Measurements from ENCODE around the gene CHST15.

Gene CHST15

DNA sequence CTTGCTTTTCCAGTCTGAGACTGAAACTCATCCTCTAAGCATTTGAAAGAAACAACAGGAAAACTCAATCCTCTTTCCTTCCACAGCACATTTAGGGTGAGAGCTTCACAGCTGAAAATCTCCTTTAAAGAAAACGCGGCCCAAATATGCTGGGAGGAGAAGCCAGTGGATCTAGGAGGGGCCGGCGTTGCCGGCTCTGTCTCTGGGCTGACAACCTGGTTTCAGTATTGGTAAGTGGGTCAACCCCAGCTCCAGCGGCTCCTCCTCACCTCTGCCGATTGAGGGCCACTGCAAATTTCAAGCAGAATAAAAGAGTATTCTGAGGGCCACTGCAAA lies 126.5 kb downstream of the CHST15 start:
- DNase-seq: no peak
- peaks cover 0 to 12% (median 7%) of the 10 kb centered on the region in 4 donors for H3K4me1 ChIP-seq
- no peak overlapping the region for H3K4me3 ChIP-seq
- intact Hi-C loops (cut with DNase I; ENCODE audit: low total_unique reads): loop anchor here (1.0 to 10.0 kb wide), 2 partner anchors 202 to 384 kb away; no protein-coding TSS in a partner anchor
- no peak overlapping the region for H3K27ac ChIP-seq
- TF ChIP-seq, protein P1, sequence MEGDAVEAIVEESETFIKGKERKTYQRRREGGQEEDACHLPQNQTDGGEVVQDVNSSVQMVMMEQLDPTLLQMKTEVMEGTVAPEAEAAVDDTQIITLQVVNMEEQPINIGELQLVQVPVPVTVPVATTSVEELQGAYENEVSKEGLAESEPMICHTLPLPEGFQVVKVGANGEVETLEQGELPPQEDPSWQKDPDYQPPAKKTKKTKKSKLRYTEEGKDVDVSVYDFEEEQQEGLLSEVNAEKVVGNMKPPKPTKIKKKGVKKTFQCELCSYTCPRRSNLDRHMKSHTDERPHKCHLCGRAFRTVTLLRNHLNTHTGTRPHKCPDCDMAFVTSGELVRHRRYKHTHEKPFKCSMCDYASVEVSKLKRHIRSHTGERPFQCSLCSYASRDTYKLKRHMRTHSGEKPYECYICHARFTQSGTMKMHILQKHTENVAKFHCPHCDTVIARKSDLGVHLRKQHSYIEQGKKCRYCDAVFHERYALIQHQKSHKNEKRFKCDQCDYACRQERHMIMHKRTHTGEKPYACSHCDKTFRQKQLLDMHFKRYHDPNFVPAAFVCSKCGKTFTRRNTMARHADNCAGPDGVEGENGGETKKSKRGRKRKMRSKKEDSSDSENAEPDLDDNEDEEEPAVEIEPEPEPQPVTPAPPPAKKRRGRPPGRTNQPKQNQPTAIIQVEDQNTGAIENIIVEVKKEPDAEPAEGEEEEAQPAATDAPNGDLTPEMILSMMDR (IDR thresholded peaks at IDR 0.05): no peak
- H3K36me3 ChIP-seq: no peaks in the 10 kb centered on the region
- H3K9me3 ChIP-seq: no peaks in the 10 kb centered on the region
- peaks cover 0 to 43% of the 10 kb centered on the region in 2 donors for H3K27me3 ChIP-seq

GRCh38 chr10:123965973-123966895 lies 127.2 kb downstream of the CHST15 start:
- intact Hi-C loops (cut with DNase I; ENCODE audit: low total_unique reads): loop anchor here (10.0 kb wide), 1 partner anchor 201 kb away; no protein-coding TSS in a partner anchor
- no peaks in the 10 kb centered on the region for H3K36me3 ChIP-seq
- TF ChIP-seq, protein P1 (IDR thresholded peaks at IDR 0.05): no peak
- no peaks in the 10 kb centered on the region for H3K9me3 ChIP-seq
- no peak overlapping the region for H3K27ac ChIP-seq
- no peak for DNase-seq
- H3K4me1 ChIP-seq: peaks cover 0 to 12% (median 7%) of the 10 kb centered on the region in 4 donors
- no peak overlapping the region for H3K4me3 ChIP-seq
- peaks cover 0 to 40% of the 10 kb centered on the region in 2 donors for H3K27me3 ChIP-seq

DNA sequence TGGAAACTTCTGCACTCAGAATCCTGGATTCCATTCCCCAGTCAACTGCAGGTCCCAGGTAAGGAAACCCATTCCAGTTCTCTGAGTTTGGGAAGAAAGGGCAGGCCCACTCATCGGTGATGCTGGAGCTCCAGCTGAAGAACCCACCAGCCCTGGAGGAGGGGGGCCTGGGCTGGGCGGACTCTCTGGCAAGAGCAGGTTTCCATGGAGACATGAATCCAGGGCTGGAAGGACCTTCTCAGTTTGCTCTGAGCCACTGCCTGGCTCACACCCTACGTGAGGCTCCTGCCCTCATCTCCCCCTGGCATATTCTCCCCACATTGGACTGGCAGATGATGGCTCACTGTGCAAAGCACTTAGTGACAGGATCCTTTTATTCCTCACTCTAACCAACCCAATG lies 128.4 kb downstream of the CHST15 start:
- Histone ChIP-seq H3K9me3 (no peaks in the 10 kb centered on the region), H3K36me3 (no peaks in the 10 kb centered on the region), H3K4me1 (peaks cover 0 to 12% (median 7%) of the 10 kb centered on the region in 4 donors), H3K27me3 (peaks cover 0 to 27% of the 10 kb centered on the region in 2 donors), H3K4me3 (no peak overlapping the region), H3K27ac (no peak overlapping the region)
- intact Hi-C loops (cut with DNase I; ENCODE audit: low total_unique reads): loop anchor here (10.0 kb wide), 1 partner anchor 200 kb away; no protein-coding TSS in a partner anchor
- no peak for DNase-seq
- TF ChIP-seq, protein P1 (IDR thresholded peaks at IDR 0.05): no peak

GRCh38 chr10:123962756-123963530 lies 130.5 kb downstream of the CHST15 start:
- DNase-seq: no peak
- Histone ChIP-seq H3K4me1 (peaks cover 0 to 12% (median 6%) of the 10 kb centered on the region in 4 donors), H3K36me3 (no peaks in the 10 kb centered on the region), H3K9me3 (no peaks in the 10 kb centered on the region), H3K4me3 (no peak overlapping the region), H3K27me3 (peaks cover 0 to 10% of the 10 kb centered on the region in 2 donors), H3K27ac (no peak overlapping the region)
- intact Hi-C loops (cut with DNase I; ENCODE audit: low total_unique reads): loop anchor here (10.0 kb wide), 1 partner anchor 198 kb away; no protein-coding TSS in a partner anchor
- TF ChIP-seq, protein P1 (IDR thresholded peaks at IDR 0.05): no peak

DNA sequence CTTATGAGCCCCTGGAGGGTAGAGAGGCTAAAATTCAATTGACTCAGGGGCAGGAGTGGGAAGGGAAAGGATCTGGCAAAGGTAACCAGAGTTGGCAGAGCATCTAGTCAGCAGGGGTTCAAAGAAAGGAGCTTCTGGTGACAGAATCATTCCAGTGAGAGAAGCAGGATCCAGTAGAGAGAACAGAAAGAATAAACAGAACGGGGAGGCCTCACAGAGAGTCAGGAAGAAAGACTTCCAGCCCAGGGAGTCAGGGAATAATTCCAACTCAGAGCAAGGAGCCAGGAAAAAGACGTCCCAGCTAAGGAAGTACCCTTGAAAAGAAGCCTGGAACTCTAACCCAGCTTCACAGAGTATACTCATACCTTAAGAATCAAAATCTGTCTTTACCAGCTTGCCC lies 135.2 kb downstream of the CHST15 start:
- no peak for DNase-seq
- intact Hi-C loops (cut with DNase I; ENCODE audit: low total_unique reads): no loop called here
- Histone ChIP-seq H3K27me3 (peaks cover 0 to 12% of the 10 kb centered on the region in 2 donors), H3K36me3 (no peaks in the 10 kb centered on the region), H3K9me3 (no peaks in the 10 kb centered on the region), H3K4me3 (no peak overlapping the region), H3K27ac (no peak overlapping the region), H3K4me1 (no peaks in the 10 kb centered on the region)
- TF ChIP-seq, protein P1 (IDR thresholded peaks at IDR 0.05): no peak
